Activated CD8-positive, alpha-beta memory T cell treated with anti-CD3 and anti-CD28 coated beads for 24 hours (primary cell): Measurements from ENCODE around the gene RAD9A.

Experiments used
- DNase-seq: peaks from one replicate; pipeline ENCODE4 v3.0.0-alpha.2; 2020

Gene RAD9A

DNA sequence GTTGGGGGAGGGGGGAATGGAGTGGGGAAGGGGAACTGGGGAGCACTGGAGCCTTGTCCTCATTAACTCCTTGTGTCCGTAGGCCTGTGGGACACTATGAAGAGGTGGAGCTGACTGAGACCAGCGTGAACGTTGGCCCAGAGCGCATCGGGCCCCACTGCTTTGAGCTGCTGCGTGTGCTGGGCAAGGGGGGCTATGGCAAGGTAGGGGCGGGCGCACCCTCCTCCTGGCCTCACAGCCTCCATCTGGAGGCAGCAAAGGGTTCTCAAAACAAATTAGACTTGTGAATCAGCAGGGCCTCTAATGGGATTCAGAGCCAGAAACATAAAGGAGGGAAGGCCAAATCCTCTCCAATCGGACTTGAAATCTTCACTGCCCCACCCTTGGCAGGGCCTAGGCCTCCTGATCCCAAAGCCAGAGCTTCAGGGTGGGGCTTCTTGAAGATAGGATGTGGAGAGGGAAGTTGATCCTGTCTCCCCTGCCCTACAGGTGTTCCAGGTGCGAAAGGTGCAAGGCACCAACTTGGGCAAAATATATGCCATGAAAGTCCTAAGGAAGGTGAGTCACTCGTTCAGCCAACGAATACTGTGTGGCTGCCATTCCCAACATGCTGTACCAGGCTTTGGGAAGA lies 37.4 kb downstream of the RAD9A start:
- no peak for DNase-seq

DNA sequence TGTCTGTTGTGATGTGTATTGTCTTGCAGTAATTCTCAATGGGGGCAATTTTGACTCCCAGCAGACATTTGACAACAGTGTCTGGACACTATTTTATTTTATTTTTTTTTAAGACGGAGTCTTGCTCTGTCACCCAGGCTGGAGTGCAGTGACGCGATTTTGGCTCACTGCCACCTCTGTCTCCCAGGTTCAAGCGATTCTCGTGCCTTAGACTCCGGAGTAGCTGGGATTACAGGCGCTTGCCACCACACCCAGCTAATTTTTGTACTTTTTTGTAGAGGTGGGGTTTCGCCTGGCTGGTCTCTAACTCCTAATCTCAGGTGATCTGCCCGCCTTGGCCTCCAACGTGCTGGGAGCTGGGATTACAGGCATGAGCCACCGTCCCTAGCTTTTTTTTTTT lies 37.9 kb downstream of the RAD9A start:
- DNase-seq: no peak

DNA sequence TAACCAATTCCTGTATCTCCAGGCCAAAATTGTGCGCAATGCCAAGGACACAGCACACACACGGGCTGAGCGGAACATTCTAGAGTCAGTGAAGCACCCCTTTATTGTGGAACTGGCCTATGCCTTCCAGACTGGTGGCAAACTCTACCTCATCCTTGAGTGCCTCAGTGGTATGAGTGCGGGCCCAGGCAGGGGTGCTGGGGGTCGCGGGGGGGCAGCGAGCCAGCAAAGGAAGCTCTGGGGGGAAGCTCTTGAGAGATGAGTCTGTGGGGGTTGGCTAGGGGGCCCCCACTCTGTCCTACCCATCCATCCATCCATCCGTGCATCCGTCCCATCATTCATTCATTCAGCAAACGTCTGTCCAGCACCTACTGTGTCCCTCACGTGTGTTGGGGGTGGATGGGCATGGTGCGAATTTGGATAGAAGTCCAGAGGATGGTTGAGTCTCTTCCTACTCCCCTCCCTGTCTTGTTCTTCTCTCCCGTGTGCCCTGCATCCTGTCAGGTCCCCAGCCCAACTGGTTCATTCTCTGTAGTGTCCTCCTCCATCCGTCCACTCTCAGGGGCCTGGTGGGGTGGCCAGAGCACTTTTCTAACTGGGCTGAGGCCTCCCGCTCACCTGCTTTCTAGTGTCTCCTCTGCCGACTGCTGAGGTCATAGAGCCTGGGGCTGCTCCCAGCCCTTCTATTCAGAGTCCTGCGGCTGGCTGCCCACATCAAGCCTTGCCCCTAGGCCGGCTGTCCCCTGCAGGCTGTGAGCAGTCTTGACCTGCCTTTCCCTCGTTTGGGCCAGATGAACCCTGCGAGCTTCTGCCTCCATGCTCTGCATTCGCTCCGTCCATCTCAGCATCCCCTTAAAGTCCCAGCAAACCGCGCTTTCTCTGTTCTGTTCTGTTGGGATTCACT lies 39.8 kb downstream of the RAD9A start:
- no peak for DNase-seq

DNA sequence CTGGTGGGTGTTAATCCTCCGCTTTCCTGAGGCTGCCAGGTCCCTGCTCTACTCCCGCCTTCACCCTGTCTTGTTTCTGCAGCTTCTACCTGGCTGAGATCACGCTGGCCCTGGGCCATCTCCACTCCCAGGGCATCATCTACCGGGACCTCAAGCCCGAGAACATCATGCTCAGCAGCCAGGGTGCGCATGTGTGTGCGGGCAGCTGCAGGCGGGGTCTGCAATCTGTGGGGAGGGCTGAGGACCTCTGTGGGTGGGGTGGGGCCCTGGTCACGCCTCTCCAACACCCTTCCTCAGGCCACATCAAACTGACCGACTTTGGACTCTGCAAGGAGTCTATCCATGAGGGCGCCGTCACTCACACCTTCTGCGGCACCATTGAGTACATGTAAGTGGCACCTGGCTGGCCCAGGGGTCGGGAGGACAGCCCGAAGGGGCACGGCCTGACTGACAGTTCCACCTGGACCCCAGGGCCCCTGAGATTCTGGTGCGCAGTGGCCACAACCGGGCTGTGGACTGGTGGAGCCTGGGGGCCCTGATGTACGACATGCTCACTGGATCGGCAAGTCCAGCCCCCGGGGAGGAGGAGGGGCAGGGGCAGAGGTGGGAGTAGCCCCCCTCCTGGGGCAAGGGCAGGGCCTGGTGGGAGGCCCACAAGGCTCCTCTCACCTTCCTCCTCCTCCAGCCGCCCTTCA lies 41.0 kb downstream of the RAD9A start:
- DNase-seq: peak; percentile 61

DNA sequence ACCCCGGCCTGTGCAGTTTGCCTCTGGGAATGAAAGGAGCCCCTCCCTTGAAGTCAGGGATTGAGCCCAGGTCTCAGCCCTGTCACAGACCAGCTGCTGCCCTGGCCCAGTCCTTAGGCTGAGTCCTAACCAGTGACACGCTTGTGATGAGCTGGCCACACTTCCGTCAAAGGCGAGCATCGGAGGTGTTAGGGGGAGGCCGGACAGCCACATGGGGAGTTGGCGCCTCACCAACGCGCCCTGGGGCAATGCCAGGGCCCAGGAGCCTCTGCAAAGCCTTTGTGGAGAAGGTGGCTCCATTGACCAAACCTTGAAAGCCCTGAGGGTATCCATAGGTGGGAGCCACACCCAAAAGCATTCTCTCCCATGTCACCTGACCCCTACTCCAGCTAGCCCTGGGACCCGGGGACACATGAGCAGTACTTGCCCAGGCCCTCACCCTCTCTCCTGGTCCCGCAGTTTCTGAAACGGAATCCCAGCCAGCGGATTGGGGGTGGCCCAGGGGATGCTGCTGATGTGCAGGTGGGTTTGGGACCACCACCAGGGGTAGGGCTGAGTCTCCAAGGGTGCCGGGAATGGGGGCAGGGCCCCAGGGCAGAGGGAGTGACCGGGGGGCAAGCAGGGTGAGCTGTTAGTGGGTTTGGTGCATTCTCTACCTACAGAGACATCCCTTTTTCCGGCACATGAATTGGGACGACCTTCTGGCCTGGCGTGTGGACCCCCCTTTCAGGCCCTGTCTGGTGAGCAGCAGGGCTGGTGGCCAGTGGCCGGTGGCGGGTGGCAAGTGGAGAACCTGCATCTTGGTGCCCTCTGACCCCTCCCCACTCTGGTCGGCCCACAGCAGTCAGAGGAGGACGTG lies 42.0 kb downstream of the RAD9A start:
- DNase-seq: peak; percentile 78

DNA sequence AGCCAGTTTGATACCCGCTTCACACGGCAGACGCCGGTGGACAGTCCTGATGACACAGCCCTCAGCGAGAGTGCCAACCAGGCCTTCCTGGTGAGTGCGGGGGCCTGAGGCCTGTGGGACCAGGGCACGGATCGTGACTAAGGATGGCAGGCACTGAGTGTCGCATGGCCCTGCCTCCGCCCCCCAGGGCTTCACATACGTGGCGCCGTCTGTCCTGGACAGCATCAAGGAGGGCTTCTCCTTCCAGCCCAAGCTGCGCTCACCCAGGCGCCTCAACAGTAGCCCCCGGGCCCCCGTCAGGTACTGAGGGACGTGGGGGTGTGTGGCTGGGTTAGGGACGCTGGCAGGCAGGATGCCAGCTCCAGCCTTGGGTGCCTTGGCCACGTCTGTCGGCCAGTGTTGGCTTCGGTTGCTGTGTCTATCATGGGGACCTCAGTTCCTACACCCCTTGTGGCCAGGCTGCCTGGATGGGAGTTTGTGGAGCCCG lies 42.7 kb downstream of the RAD9A start:
- peak; percentile 86 for DNase-seq

DNA sequence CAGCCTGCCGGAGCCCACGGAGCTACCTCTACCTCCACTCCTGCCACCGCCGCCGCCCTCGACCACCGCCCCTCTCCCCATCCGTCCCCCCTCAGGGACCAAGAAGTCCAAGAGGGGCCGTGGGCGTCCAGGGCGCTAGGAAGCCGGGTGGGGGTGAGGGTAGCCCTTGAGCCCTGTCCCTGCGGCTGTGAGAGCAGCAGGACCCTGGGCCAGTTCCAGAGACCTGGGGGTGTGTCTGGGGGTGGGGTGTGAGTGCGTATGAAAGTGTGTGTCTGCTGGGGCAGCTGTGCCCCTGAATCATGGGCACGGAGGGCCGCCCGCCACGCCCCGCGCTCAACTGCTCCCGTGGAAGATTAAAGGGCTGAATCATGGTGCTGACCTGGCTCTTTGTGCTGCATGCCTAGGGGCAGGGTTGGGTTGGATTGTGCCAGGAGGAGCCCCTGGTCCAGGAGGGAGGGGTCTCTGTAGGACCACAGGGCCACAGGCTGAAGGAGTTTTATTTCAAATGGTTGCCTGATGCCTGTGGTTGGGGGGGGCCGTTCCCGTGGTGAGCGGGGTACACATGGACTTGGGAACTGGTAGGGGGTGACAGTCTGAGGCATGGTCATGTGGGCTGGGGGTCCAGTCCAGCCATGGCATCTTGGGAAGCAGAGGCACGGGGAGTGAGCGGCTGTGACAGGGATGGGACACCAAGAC lies 43.4 kb downstream of the RAD9A start:
- DNase-seq: peak; percentile 81

DNA sequence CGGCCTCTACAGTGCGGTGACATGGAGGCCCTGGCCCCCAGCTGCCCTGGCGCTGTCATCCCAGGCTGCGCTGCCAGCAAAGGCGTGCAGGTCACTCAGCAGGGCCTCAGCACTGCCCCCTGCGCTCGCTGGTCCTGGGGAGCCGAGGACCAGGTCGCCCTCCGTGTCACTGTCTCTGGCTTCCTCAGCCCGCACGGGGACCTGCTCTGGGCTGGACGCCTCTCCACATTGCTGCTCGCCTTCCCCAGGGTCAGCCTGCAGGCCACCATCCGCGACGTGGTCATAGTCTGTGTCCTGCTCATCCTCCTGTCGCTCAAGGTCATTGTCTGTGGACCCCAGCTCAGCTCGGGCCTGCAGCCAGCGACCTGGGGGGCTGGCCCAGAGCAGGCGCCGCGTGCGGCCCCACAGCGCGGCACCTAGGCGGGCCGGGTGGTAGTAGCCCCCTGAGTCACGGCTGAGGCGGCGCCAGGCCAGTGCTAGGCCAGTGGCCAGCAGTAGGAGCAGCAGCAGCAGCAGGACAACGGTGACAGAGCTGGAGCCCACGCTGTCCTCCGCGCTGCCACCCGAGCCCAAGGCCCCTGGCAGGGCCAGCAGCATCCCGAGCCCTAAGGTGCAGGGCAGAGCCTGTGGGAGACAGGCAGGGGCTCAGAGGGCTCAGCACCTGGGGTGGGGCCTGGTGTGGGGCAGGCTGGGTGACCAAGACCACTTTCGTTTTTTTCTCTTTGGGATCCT lies 44.1 kb downstream of the RAD9A start:
- peak; percentile 77 for DNase-seq

DNA sequence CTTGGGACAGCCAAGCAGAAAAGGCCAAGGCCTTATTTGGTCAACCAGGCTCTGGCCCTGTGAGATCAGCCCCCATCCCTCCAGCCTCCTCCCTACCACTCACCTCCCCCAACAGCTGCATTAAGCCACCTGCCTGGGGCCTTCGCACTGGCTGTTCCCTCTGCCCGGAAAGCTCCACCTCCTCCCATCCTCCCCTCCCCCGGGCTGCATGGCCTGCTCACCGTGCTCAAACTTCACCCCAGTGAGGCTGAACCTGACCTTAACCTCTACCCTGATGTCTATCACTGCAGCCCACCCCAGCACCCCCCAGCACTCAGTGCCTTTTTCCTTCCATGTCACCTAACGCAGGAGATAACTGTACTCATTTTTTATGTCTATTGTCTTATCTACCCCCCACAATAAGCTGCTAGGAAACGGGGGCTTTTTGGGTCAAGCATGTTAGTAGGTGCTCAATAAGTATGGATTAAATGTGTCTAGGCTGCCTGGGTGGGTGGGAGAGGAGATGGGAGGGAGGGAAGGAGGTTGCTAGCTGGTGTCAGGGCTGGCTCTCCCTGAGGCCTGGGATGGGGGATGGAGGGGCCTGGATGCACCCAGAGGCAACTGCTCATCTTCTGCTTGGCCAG lies 44.8 kb downstream of the RAD9A start:
- DNase-seq: peak; percentile 88

DNA sequence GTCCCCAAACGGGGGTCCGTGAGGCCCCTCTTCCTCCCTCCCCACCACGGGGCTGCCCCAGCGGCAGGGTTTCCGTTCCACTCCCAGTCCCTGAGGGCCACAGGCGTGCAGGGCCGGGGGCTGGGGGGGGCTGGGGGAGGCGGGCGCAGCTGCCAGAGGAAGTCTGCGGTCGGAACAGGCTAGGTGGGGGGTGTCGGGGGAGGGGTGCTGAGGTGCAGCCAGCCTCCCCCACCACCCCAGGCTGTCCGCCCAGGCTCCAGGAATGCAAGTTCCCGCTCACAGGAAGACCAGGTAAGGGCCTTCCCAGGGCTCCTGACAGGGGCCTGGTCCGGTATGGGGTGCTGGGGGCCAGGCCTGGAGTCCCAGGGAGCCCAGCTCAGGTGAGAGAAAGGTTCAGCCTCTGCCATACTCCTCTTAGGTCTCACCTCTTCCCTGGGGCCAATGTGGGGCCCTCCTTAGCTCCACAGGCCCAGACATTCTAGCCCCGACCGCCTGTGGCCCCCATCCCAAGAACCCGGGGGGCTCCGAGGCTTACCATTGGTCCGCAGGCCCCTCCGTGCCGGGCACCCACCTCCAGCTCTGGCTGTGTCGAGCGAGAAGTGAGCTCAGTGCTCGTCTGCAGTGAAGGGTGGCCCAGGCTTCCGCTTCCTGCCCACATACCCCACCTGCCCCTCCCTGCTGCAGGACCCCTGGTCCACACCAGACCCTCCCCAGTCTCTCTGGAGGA lies 45.5 kb downstream of the RAD9A start, which contains the start of gene PTPRCAP:
Gene PTPRCAP (minus strand): TSS at position 601 of the 727 bp plus-strand sequence. CDS start 63 bp downstream, at position 538.
- peak; percentile 90 for DNase-seq

DNA sequence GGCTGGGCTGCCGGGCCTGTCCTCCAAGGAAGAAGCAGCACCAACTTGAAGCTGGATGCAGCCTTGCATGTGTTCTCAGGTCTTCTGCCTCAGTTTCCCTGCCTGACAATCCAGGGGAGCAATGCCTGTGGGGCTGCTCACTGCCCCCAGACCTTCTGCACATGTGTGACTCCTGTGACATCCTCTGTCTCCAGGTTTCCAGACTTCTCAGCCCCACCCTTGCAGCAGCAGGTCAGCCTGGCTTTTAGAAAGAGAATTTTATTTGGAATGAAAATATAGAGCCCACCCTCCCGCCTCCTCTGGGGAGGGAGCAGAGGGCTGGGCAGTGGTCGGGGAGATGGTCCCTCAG lies 46.0 kb downstream of the RAD9A start:
- no peak for DNase-seq

DNA sequence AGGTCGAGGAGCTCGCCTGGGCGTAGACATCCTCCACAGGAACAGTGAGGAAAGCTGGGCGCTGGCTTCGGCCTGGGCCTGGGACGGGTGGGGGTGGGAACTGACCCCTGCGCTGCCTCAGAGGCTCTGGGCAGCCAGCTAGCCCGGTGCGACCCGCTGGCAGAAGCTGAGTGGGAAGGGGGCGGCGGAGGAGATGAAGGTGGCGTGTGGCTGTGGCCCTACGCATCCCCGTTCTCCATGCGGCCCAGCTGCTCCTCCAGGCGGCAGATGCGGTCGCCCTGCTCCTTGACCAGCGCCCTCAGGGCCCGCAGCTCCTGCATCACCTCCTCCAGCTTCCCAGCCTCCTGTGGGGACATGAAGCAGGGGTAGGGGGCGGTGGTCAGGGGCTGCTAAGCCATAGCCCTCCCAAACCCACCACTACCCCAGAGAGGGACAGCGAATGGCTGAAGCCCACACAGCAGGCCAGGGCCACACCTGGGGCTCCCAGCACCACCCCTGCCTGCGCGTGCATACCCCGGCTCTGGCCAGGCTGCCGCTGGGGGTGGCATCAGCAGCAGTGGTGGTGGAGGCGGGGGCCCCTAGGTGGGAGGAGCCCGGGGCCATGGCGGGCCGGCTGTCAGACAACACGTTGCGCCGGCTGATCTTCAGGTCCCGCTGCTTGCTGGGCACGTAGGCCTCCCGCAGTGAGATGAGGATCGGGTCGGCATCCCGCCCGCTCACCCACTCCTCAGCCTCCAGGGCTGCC lies 46.5 kb downstream of the RAD9A start:
- peak; percentile 90 for DNase-seq

DNA sequence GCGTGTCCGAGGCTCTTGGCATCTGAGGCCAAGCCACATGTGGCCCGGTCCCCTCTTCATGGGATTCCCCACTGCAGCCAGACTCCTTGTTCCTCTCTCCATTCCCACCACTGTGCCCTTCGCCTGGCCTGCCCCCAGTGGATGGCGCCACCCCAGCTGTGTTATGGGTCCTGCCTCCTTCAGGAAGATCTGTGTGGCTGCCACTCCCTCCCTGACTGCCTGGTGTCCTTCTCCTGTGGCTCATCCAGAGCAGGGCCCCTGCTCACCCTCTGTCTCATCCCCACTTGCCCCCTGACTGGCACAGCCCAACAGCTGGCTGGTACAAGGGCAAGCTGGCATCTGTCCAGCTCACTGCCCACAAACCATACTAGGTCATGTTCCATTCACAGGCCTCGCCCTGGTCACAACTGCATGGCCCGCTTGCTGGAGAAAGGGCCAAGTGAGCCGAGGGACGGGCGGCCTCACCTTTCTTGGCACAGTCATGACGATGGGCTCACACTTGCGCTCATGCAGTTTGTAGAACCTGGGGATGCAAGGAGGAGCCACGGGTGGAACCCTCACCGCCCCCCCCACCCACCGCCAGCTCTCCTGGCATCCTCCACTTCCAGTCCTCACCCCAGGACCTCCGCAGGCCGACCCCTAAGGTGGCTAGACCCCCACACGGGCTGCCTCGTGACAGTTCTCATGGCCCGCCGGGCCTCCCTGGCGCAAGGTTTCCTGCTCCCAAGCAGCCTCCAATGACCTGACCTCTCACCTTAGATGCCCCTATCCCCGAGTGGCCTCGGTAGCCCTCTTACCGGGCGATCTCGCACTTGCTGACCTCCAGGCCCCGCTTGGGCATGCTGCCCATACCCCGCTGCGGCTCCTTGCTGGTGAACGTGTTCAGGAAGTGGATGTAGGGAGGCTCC lies 47.8 kb downstream of the RAD9A start:
- DNase-seq: peak; percentile 77

DNA sequence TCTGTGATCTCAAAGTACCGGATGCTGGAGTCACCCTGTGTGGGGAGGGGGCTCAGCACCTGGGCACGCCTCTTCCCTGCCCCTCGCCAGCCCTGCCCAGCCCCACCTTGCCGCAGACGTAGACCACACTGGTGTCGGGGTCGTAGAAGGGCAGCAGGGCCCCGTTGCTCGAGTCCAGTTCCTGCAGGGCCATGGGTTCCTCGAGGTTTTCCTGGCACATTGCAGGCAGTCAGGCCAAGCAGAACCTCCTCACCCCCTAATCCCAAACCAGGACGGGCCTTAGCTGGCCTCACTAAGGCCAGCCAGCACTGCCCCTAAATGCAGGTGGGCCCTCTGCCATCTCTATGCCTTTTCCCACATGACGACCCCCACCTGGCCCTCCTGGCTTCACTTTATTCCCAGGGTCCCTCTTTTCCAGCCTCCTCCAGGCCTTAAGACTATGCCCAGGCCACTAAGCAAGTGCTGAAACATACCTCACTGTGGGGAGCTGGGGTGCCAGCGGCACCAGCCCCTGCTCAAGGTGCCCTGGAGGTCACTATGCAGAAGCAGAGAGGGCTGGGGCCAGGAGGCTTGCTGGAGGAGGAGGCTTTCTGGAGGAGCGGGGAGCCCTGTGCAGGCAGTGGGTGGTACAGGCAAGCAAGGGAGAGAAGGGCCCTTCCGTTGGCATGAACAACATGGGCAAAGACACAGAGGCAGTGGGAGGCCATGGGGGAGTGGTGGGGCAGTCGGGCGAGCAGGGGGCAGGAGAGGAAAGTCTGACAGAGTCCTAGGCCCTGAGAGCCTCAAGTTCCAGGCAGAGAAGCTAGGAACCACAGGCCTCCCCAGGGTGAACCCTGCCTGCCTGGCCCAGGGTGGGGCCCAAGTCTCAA lies 48.7 kb downstream of the RAD9A start:
- DNase-seq: peak; percentile 72

DNA sequence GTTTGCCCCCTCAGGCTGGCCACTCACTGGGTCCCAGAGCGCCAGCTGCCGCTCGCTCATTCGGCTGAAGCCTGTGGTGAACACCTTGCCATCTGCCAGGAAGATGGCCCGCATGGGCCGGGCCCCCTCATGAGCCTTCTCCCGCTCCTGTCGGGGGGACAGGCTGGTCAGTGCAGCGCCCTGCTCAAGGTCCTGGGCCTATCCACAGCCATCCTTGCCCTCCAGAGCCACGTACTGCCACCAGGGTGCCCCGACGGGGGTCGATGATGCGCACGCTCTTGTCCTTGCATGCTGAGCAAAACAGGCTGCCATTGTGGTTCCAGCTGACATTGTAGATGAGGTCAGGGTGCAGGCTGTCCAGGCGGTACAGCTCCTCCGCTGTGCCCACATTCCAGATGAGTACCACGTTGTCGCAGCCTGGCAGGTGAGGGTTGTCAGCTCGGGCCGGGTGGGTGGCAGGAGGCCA lies 49.3 kb downstream of the RAD9A start:
- no peak for DNase-seq

DNA sequence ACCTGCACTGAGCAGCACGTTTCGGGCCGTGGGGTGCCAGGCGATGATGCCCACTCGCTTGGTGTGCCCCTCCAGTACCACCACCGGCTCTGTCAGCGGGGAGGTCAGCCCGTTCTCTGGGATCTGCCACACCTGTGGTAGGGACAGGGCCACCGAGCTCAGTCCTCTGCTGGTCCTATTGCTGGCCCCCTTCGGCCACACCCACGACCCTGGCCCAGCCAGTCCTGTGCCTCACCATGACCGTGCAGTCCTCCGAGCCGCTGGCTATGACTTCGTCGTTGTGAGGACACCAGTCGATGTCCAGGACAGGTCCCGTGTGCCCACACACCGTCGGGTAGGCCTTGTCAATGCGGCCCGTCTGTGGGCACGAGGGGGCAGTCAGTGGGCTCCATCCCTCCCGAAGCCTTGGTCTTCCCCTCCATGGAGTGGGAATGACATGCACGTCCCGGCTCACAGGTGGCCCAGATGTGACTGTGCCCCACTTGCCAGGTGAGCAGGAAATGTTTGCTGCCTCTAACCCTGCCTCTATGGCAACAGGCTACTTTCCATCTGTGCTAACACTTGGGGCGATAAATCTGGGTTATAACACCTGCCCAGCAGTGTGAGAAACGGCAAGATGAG lies 50.1 kb downstream of the RAD9A start:
- DNase-seq: no peak
